Lung (tissue), 12 donors: Measurements from ENCODE around the gene EPN1. TPM values are rescaled to one million over a fixed set of nuclear protein-coding genes. Genes with fewer than 3 reads are reported as not detected.

Source experiments
- ATAC-seq: fragments of 200-7000 bp; cut with Tn5 transposase; one replicate; pipeline ENCODE4 v1.9.1; 2020; ENCODE audit warnings: moderate number of reproducible peaks; ENCODE audit not compliant: insufficient read depth, low FRiP score
- DNase-seq, 3 donors: peaks; one replicate each; pipeline ENCODE4 v3.0.0-alpha.2; 2013 to 2017
- H3K27ac ChIP-seq, 2 donors: one replicate each; pipeline ENCODE4 v1.5.1; 2013; ENCODE audit warnings: mild to moderate bottlenecking in 2 of 2, moderate library complexity in 2 of 2, control low read depth in 1 of 2, inconsistent platforms in 1 of 2, low read depth in 1 of 2, low read length in 1 of 2
- H3K27me3 ChIP-seq, 3 donors: one replicate each; pipeline ENCODE4 v1.5.1; 2013; ENCODE audit warnings: low read length in 2 of 3; ENCODE audit not compliant: control insufficient read depth in 3 of 3, insufficient read depth in 3 of 3
- H3K36me3 ChIP-seq, 4 donors: one replicate each; pipeline ENCODE4 v1.5.1; 2013; ENCODE audit warnings: low read length in 4 of 4, mild to moderate bottlenecking in 1 of 4, moderate library complexity in 1 of 4; ENCODE audit not compliant: control insufficient read depth in 4 of 4, insufficient read depth in 4 of 4
- H3K4me1 ChIP-seq, 5 donors: one replicate each; pipeline ENCODE4 v1.5.1; 2013; ENCODE audit warnings: low read length in 5 of 5, mild to moderate bottlenecking in 2 of 5, moderate library complexity in 1 of 5; ENCODE audit not compliant: control insufficient read depth in 5 of 5, insufficient read depth in 5 of 5
- H3K4me3 ChIP-seq: one replicate; pipeline ENCODE4 v1.5.1; 2013; ENCODE audit warnings: mild to moderate bottlenecking, control low read depth, moderate library complexity
- H3K9ac ChIP-seq, 2 donors: one replicate each; pipeline ENCODE4 v1.5.1; 2013; ENCODE audit warnings: low read length in 2 of 2, control low read depth in 1 of 2; ENCODE audit not compliant: insufficient read depth in 1 of 2
- H3K9me3 ChIP-seq, 4 donors: one replicate each; pipeline ENCODE4 v1.5.1; 2013; ENCODE audit warnings: low read length in 3 of 4, mild to moderate bottlenecking in 1 of 4, moderate library complexity in 1 of 4; ENCODE audit not compliant: control insufficient read depth in 4 of 4, insufficient read depth in 3 of 4
- WGBS, 2 donors: extraction: QIAGEN DNeasy Blood & Tissue Kit; methylation state at CpG; one replicate each; pipeline ENCODE4 v1.1.7; 2013; 5-methylcytosine and 5-hydroxymethylcytosine counted together
- polyA plus RNA-seq, 2 donors: library from polyadenylated mRNA; stranded (reverse); fragments of 200-250 nt; gene quantifications; one replicate each; pipeline ENCODE4 v1.2.1, GENCODE V29; 2013
- total RNA-seq, 2 donors: library from RNA; depleted of rRNA in 1 of 2; stranded (reverse); fragments of >200 nt in 1 of 2; gene quantifications; one replicate each; pipeline ENCODE4 v1.2.1, GENCODE V29; 2014 to 2021
- TF ChIP-seq, protein P1 (sequence below): IDR thresholded peaks from 2 replicates; pipeline ENCODE4 v1.5.1; 2012; ENCODE audit warnings: mild to moderate bottlenecking; ENCODE audit errors: control extremely low read depth, extremely low read depth
- donor health status: control.
- donor health status: control.
- donor health status: Bipolar disorder and iron deficiency.
- donor health status: healthy.
- donor health status: DM: yes; HTN: yes; CAD: no.

EPN1 gene
- total and polyA plus RNA-seq, 4 donors: 84.8 to 140 (median 99.5) TPM

DNA sequence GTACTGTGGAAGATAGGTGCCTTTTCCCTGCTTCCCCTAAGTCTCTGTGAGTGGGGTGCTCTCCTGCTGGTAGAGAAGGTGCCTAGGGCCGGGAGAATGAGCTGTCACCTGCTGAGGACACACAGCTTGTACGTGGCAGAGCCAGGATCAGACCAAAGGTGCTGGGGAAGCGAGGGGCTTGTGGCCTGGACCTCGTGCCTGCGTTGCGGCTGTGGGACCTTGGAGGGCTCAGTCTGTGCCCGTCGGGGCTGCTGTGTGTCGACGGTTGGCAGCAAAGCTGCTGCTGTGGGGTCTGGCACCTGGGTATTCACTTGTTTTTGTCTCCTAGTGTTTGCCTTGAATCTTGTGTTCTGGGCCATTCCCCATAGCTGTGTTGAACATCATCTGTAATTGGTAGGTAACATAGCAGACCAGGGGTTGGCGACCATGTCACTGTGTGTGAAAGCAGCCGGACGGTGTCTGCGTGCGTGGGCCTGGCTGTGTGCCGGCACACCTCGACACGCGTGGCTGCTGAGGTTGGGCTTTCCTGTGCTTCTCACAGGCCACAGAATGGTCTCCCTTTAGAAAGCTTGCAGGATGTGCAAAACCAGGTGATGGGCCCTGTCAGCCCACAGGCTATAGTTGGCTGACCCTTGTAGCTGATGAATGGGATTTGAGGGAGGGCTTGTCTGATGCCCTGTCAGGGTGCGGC is 11.0 kb upstream of the EPN1 start:
- no peak overlapping the region for H3K27ac ChIP-seq
- H3K36me3 ChIP-seq: peaks cover 27 to 91% (median 47%) of the 10 kb centered on the region in 4 donors
- no peaks in the 10 kb centered on the region for H3K27me3 ChIP-seq
- no peak for DNase-seq
- no peak for ATAC-seq
- TF ChIP-seq, protein P1, sequence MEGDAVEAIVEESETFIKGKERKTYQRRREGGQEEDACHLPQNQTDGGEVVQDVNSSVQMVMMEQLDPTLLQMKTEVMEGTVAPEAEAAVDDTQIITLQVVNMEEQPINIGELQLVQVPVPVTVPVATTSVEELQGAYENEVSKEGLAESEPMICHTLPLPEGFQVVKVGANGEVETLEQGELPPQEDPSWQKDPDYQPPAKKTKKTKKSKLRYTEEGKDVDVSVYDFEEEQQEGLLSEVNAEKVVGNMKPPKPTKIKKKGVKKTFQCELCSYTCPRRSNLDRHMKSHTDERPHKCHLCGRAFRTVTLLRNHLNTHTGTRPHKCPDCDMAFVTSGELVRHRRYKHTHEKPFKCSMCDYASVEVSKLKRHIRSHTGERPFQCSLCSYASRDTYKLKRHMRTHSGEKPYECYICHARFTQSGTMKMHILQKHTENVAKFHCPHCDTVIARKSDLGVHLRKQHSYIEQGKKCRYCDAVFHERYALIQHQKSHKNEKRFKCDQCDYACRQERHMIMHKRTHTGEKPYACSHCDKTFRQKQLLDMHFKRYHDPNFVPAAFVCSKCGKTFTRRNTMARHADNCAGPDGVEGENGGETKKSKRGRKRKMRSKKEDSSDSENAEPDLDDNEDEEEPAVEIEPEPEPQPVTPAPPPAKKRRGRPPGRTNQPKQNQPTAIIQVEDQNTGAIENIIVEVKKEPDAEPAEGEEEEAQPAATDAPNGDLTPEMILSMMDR: no peak
- H3K4me1 ChIP-seq: peaks cover 0 to 3% (median 0%) of the 10 kb centered on the region in 5 donors
- H3K9me3 ChIP-seq: no peaks in the 10 kb centered on the region
- H3K4me3 ChIP-seq: no peak overlapping the region
- no peak overlapping the region for H3K9ac ChIP-seq
- WGBS, 2 donors: 90 to 93% methylated on average over 20 of the region's 20 CpGs

- Histone ChIP-seq H3K9ac (no peak overlapping the region), H3K4me3 (no peak overlapping the region), H3K4me1 (peaks cover 0 to 2% (median 0%) of the 10 kb centered on the region in 5 donors), H3K9me3 (no peaks in the 10 kb centered on the region), H3K36me3 (peaks cover 22 to 89% (median 57%) of the 10 kb centered on the region in 4 donors), H3K27me3 (no peaks in the 10 kb centered on the region), H3K27ac (no peak overlapping the region)
- 92 to 93% methylated on average over 12 of the region's 12 CpGs for WGBS, 2 donors
- TF ChIP-seq, protein P1: no peak
- ATAC-seq (no peak), DNase-seq (no peak)
These were observed 8.6 kb upstream of the EPN1 start for GRCh38 chr19:55666343-55667005.

- Histone ChIP-seq H3K36me3 (peaks cover 18 to 84% (median 53%) of the 10 kb centered on the region in 4 donors), H3K27me3 (no peaks in the 10 kb centered on the region), H3K4me3 (no peak overlapping the region), H3K9ac (no peak overlapping the region), H3K27ac (no peak overlapping the region), H3K9me3 (no peaks in the 10 kb centered on the region), H3K4me1 (peaks cover 0 to 2% (median 0%) of the 10 kb centered on the region in 5 donors)
- WGBS, 2 donors: 81 to 99% methylated on average over 4 of the region's 4 CpGs
- ATAC-seq (no peak), DNase-seq (no peak)
- TF ChIP-seq, protein P1: no peak
These were observed 8.0 kb upstream of the EPN1 start for GRCh38 chr19:55667006-55667381.
